CD4-positive, alpha-beta T cell (primary cell): ENCODE data around the gene SLC22A6. TPM values are rescaled to one million over a fixed set of nuclear protein-coding genes. Genes with fewer than 3 reads are reported as not detected.

ENCODE experiments used
- ATAC-seq: fragments of 200-7000 bp; cut with Tn5 transposase; one replicate; pipeline ENCODE4 v1.10.0; 2022; ENCODE audit warnings: mild to moderate bottlenecking; ENCODE audit not compliant: poor library complexity
- CTCF ChIA-PET: fragments of 350-600 bp; sonication (Branson Sonifier 250); formaldehyde crosslinking; loops from one replicate; lab custom pipeline; 2021; ENCODE audit warnings: antibody characterized with exemption, inconsistent platforms; lab: Charles Lee
- POLR2A ChIA-PET: fragments of 350-600 bp; sonication (Branson Sonifier 250); formaldehyde crosslinking; loops from one replicate; lab custom pipeline; 2021; ENCODE audit warnings: antibody characterized with exemption, inconsistent platforms; lab: Charles Lee
- DNase-seq, 14 experiments: peaks; one replicate each; pipeline ENCODE4 v3.0.0-alpha.2; 2013 to 2020; ENCODE audit warnings: mixed read lengths in 2 of 14
- H3K27ac ChIP-seq, 2 donors: one replicate each; pipeline versions ENCODE4 v1.5.1 to v1.7.0; 2013; ENCODE audit warnings: low read length in 2 of 2, low read depth in 1 of 2, mild to moderate bottlenecking in 1 of 2
- H3K27me3 ChIP-seq, 2 experiments: 1 replicate in 1 of 2; 2 replicates in 1 of 2; pipeline versions ENCODE4 v1.6.1 to v1.7.0; 2013; ENCODE audit warnings: low read length in 2 of 2, control low read depth in 1 of 2, mild to moderate bottlenecking in 1 of 2, moderate library complexity in 1 of 2; ENCODE audit not compliant: insufficient read depth in 2 of 2, control insufficient read depth in 1 of 2
- H3K36me3 ChIP-seq: one replicate; pipeline ENCODE4 v1.6.1; 2013; ENCODE audit warnings: low read length, control low read depth; ENCODE audit not compliant: insufficient read depth
- H3K4me1 ChIP-seq: one replicate; pipeline ENCODE4 v1.6.1; 2013; ENCODE audit warnings: low read length, control low read depth; ENCODE audit not compliant: insufficient read depth
- H3K4me3 ChIP-seq: one replicate; pipeline ENCODE4 v1.5.1; 2013; ENCODE audit warnings: mild to moderate bottlenecking, low read length, moderate library complexity
- H3K9me3 ChIP-seq, 2 experiments: 1 replicate in 1 of 2; 2 replicates in 1 of 2; pipeline versions ENCODE4 v1.6.1 to v1.7.0; 2013; ENCODE audit warnings: low read length in 2 of 2, mild to moderate bottlenecking in 2 of 2, control low read depth in 1 of 2, moderate library complexity in 1 of 2; ENCODE audit not compliant: control insufficient read depth in 1 of 2, insufficient read depth in 1 of 2
- H3K27ac Mint-ChIP-seq: one replicate; pipeline ENCODE4 v1.8.0; 2020; ENCODE audit warnings: mixed read lengths
- H3K27me3 Mint-ChIP-seq: one replicate; pipeline ENCODE4 v1.8.0; 2021; ENCODE audit warnings: mixed read lengths
- H3K36me3 Mint-ChIP-seq: one replicate; pipeline ENCODE4 v1.8.0; 2021; ENCODE audit warnings: low read depth, mixed read lengths
- H3K4me1 Mint-ChIP-seq: one replicate; pipeline ENCODE4 v1.8.0; 2021; ENCODE audit warnings: low read depth, mixed read lengths
- H3K4me3 Mint-ChIP-seq: one replicate; pipeline ENCODE4 v1.8.0; 2020; ENCODE audit warnings: mild to moderate bottlenecking, mixed read lengths
- H3K9me3 Mint-ChIP-seq: one replicate; pipeline ENCODE4 v1.8.0; 2020; ENCODE audit warnings: mixed read lengths
- CTCF ChIP-seq: fragments of 200-600 bp; IDR thresholded peaks from one replicate; pipeline ENCODE4 v1.8.0; 2022; ENCODE audit warnings: antibody characterized with exemption, mild to moderate bottlenecking
- intact Hi-C, 2 experiments: fragments of 100-400 bp; cut with DNase I in 1 of 2; cut with micrococcal nuclease in 1 of 2; formaldehyde crosslinking; loops; one replicate each; pipeline versions ENCODE4 v1.15.1 to v1.9.0; 2023 to 2025; cut with DNase I, micrococcal nuclease
- total RNA-seq, 174 experiments: library from RNA in 2 of 174; stranded (reverse) in 2 of 174; gene quantifications; one replicate each; pipeline ENCODE4 v1.2.3 and lab custom pipeline; 2021 to 2026

SLC22A6 gene
- total RNA-seq, 2 experiments from 2014 or later = not detected

- H3K27me3 ChIP-seq = peaks cover 33 to 48% of the 10 kb centered on the region in 2 experiments
- Mint-ChIP-seq H3K27ac (no peak overlapping the region), H3K9me3 (no peaks in the 10 kb centered on the region), H3K4me1 (peaks cover 6% of the 10 kb centered on the region), H3K36me3 (no peaks in the 10 kb centered on the region), H3K4me3 (no peak overlapping the region), H3K27me3 (peaks cover 52% of the 10 kb centered on the region)
- H3K9me3 ChIP-seq = peaks cover 0 to 8% of the 10 kb centered on the region in 2 experiments
- H3K27ac ChIP-seq = no peak overlapping the region
- no peak overlapping the region for H3K4me3 ChIP-seq
- intact Hi-C loops = no loop called here
- no peaks in the 10 kb centered on the region for H3K36me3 ChIP-seq
- CTCF ChIA-PET = no interaction called here
- POLR2A ChIA-PET = no interaction called here
- DNase-seq (no peak), ATAC-seq (no peak)
- H3K4me1 ChIP-seq = peaks cover 7% of the 10 kb centered on the region
- no peak for TF ChIP-seq CTCF
Observed at GRCh38 chr11:62931499-62932278, 53.1 kb downstream of the SLC22A6 start.

- Histone ChIP-seq H3K4me1 (peaks cover 18% of the 10 kb centered on the region), H3K27me3 (peaks cover 44 to 58% of the 10 kb centered on the region in 2 experiments), H3K4me3 (no peak overlapping the region), H3K27ac (no peak overlapping the region), H3K36me3 (no peaks in the 10 kb centered on the region), H3K9me3 (peaks cover 0 to 18% of the 10 kb centered on the region in 2 experiments)
- ChIA-PET CTCF (no interaction called here), POLR2A (no interaction called here)
- DNase-seq = no peak
- peaks cover 62% of the 10 kb centered on the region for H3K27me3 Mint-ChIP-seq
- intact Hi-C loops = no loop called here
- no peaks in the 10 kb centered on the region for H3K36me3 Mint-ChIP-seq
- no peak overlapping the region for H3K4me3 Mint-ChIP-seq
- no peaks in the 10 kb centered on the region for H3K9me3 Mint-ChIP-seq
- no peak for TF ChIP-seq CTCF
- no peak overlapping the region for H3K27ac Mint-ChIP-seq
- ATAC-seq = no peak
- H3K4me1 Mint-ChIP-seq = peaks cover 14% of the 10 kb centered on the region
Observed at GRCh38 chr11:62930666-62931065, 54.1 kb downstream of the SLC22A6 start.

GRCh38 chr11:62930157-62930556 is 54.6 kb downstream of the SLC22A6 start:
- ATAC-seq (no peak), DNase-seq (no peak)
- no peak overlapping the region for H3K27ac Mint-ChIP-seq
- Histone ChIP-seq H3K27ac (no peak overlapping the region), H3K9me3 (peaks cover 0 to 22% of the 10 kb centered on the region in 2 experiments), H3K4me1 (peaks cover 23% of the 10 kb centered on the region), H3K4me3 (no peak overlapping the region), H3K36me3 (no peaks in the 10 kb centered on the region), H3K27me3 (peaks cover 49 to 63% of the 10 kb centered on the region in 2 experiments)
- POLR2A ChIA-PET = no interaction called here
- H3K36me3 Mint-ChIP-seq = no peaks in the 10 kb centered on the region
- intact Hi-C loops = no loop called here
- H3K27me3 Mint-ChIP-seq = peaks cover 68% of the 10 kb centered on the region
- CTCF ChIA-PET = interaction anchor here (0.9 kb wide), 1 partner anchor 8 kb away, joined by 3 read pairs; no protein-coding TSS in a partner anchor
- H3K9me3 Mint-ChIP-seq = no peaks in the 10 kb centered on the region
- no peak overlapping the region for H3K4me3 Mint-ChIP-seq
- TF ChIP-seq CTCF = no peak
- peaks cover 19% of the 10 kb centered on the region for H3K4me1 Mint-ChIP-seq
